K562 (cell line): ENCODE measurements around the gene KIF26B. TPM values are rescaled to one million over a fixed set of nuclear protein-coding genes. Genes with fewer than 3 reads are reported as not detected.

Experiments used
- ATAC-seq: fragments of 200-7000 bp; cut with Tn5 transposase; 3 replicates; pipeline ENCODE4 v1.9.1; 2020; ENCODE audit warnings: moderate library complexity
- BruUV-seq: library from RNA; stranded (reverse); fragments of 400-500 nt; replicated peaks from 2 replicates; lab custom pipeline; 2021; lab: Mats Ljungman, UMichigan
- CTCF ChIA-PET: fragments of 300-600 bp; formaldehyde crosslinking; extraction: SDS; loops from one replicate; lab custom pipeline; 2021; ENCODE audit warnings: low intra/inter-chr PET ratio; lab: Yijun Ruan, JAX
- POLR2A ChIA-PET: fragments of 300-600, 350-650 bp; sonication (Branson Sonifier 250); formaldehyde crosslinking; extraction: SDS; loops from one replicate; lab custom pipeline; 2021; ENCODE audit warnings: antibody characterized with exemption, inconsistent platforms; lab: Yijun Ruan, JAX
- DNase-seq, 4 experiments: peaks; one replicate each; pipeline versions ENCODE4 v3.0.0 to v3.0.0-alpha.2; 2011 to 2018; ENCODE audit warnings: low spot score in 3 of 4, mixed read lengths in 3 of 4; ENCODE audit errors: extremely low read depth in 1 of 4
- FAIRE-seq: peaks from 2 replicates; lab custom pipeline; 2011; peaks lifted over from hg19 to GRCh38; lab: Jason Lieb, UNC
- H2AFZ ChIP-seq: 2 replicates; pipeline ENCODE4 v1.6.0; 2011; ENCODE audit warnings: low read depth, low read length, control low read depth, inconsistent platforms
- H3K27ac ChIP-seq: fragments of 200-600 bp; 3 replicates; pipeline ENCODE4 v1.8.0; 2011; ENCODE audit warnings: low read depth, mild to moderate bottlenecking, control low read depth, inconsistent platforms, low read length, moderate library complexity, mixed read lengths; ENCODE audit errors: extremely low read depth
- H3K27me3 ChIP-seq, 2 experiments: fragments of 300-600 bp in 1 of 2; 2 replicates in 1 of 2; 3 replicates in 1 of 2; pipeline versions ENCODE4 v1.6.0 to v1.8.0; 2011; ENCODE audit warnings: inconsistent platforms in 2 of 2, low read length in 2 of 2, mild to moderate bottlenecking in 1 of 2, mixed read lengths in 1 of 2, moderate library complexity in 1 of 2; ENCODE audit not compliant: control insufficient read depth in 2 of 2, insufficient read depth in 2 of 2
- H3K36me3 ChIP-seq: fragments of 300-600 bp; 3 replicates; pipeline ENCODE4 v1.8.0; 2011; ENCODE audit warnings: mild to moderate bottlenecking, low read length, inconsistent platforms; ENCODE audit not compliant: control insufficient read depth, insufficient read depth
- H3K4me1 ChIP-seq, 2 experiments: fragments of 200-600 bp in 1 of 2; replicated peaks in 1 of 2; 2 replicates in 1 of 2; 3 replicates in 1 of 2; pipeline versions ENCODE4 v1.5.1 to v1.8.0; 2011; ENCODE audit warnings: inconsistent platforms in 2 of 2, low read length in 2 of 2, mild to moderate bottlenecking in 1 of 2, mixed read lengths in 1 of 2, moderate library complexity in 1 of 2; ENCODE audit not compliant: control insufficient read depth in 2 of 2, insufficient read depth in 2 of 2
- H3K4me2 ChIP-seq: 2 replicates; pipeline ENCODE4 v1.6.1; 2011; ENCODE audit warnings: low read length, control low read depth, inconsistent platforms, mixed read lengths; ENCODE audit not compliant: insufficient read depth
- H3K4me3 ChIP-seq: fragments of 200-600 bp; sonication (generic), shearing (Covaris generic); 2 replicates; pipeline ENCODE4 v1.5.1; 2016; ENCODE audit warnings: control low read depth, inconsistent platforms
- H3K79me2 ChIP-seq: fragments of 200-600 bp; 3 replicates; pipeline ENCODE4 v1.8.0; 2011; ENCODE audit warnings: low read length, inconsistent platforms; ENCODE audit not compliant: control insufficient read depth, insufficient read depth
- H3K9ac ChIP-seq, 2 experiments: 2 replicates each; pipeline versions ENCODE4 v1.6.0 to v1.6.1; 2011; ENCODE audit warnings: low read depth in 2 of 2, low read length in 2 of 2, control low read depth in 1 of 2, inconsistent platforms in 1 of 2, mild to moderate bottlenecking in 1 of 2, mixed read lengths in 1 of 2; ENCODE audit not compliant: insufficient read depth in 1 of 2
- H3K9me1 ChIP-seq: one replicate; pipeline ENCODE4 v1.6.0; 2011; ENCODE audit warnings: inconsistent platforms, mild to moderate bottlenecking, low read length, moderate library complexity; ENCODE audit not compliant: control insufficient read depth, insufficient read depth
- H3K9me3 ChIP-seq: replicated peaks from 2 replicates; pipeline ENCODE4 v1.5.1; 2011; ENCODE audit warnings: low read depth, low read length, inconsistent platforms; ENCODE audit not compliant: control insufficient read depth, insufficient read depth
- H4K20me1 ChIP-seq: replicated peaks from 2 replicates; pipeline ENCODE4 v1.6.1; 2011; ENCODE audit warnings: low read length, inconsistent platforms, mixed read lengths; ENCODE audit not compliant: control insufficient read depth, insufficient read depth
- ERF ChIP-seq: fragments of 450-650 bp; formaldehyde crosslinking; IDR thresholded peaks from 2 replicates; pipeline ENCODE4 v1.4.0; 2020; ENCODE audit warnings: mild to moderate bottlenecking, mixed read lengths
- HES1 ChIP-seq: fragments of 450-650 bp; IDR thresholded peaks from 2 replicates; pipeline ENCODE4 v1.6.1; 2016; ENCODE audit warnings: low read depth, mild to moderate bottlenecking, moderate library complexity
- LCOR ChIP-seq: sonication (generic); formaldehyde crosslinking; IDR thresholded peaks from 2 replicates; pipeline ENCODE4 v1.8.0; 2022; ENCODE audit warnings: mild to moderate bottlenecking, missing genetic modification reagents
- NCOA4 ChIP-seq: fragments of 450-650 bp; IDR thresholded peaks from 2 replicates; pipeline ENCODE4 v1.6.1; 2018; ENCODE audit warnings: mild to moderate bottlenecking; ENCODE audit not compliant: partially characterized antibody
- POLR2H ChIP-seq: IDR thresholded peaks from 2 replicates; pipeline ENCODE4 v1.6.1; 2016; ENCODE audit warnings: missing genetic modification characterization, low read depth, mild to moderate bottlenecking, control low read depth, missing compliant biosample characterization, moderate library complexity
- SP2 ChIP-seq: IDR thresholded peaks from 2 replicates; pipeline ENCODE4 v1.6.1; 2011; ENCODE audit warnings: mild to moderate bottlenecking, low read depth, low read length, moderate library complexity; ENCODE audit not compliant: poor library complexity, severe bottlenecking; ENCODE audit errors: extremely low read depth
- SRSF9 ChIP-seq: fragments of 200-400 bp; formaldehyde crosslinking; IDR thresholded peaks from 2 replicates; pipeline ENCODE4 v1.6.1; 2017; ENCODE audit warnings: low read depth, low read length, borderline replicate concordance
- TAL1 ChIP-seq: fragments of 450-650 bp; IDR thresholded peaks from 2 replicates; pipeline ENCODE4 v1.6.1; 2016; ENCODE audit warnings: mild to moderate bottlenecking
- THRAP3 ChIP-seq: fragments of 450-650 bp; IDR thresholded peaks from 2 replicates; pipeline ENCODE4 v1.6.1; 2016; ENCODE audit warnings: mild to moderate bottlenecking, inconsistent platforms, borderline replicate concordance
- ZKSCAN3 ChIP-seq: fragments of 250-450 bp; sonication (Bioruptor Pico); IDR thresholded peaks from 2 replicates; pipeline ENCODE4 v1.4.0; 2020
- ZNF282 ChIP-seq: sonication (generic); formaldehyde crosslinking; IDR thresholded peaks from 2 replicates; pipeline ENCODE4 v1.8.1; 2023; ENCODE audit warnings: missing genetic modification reagents
- ZNF766 ChIP-seq: fragments of 200-800 bp; sonication (Bioruptor generic); conservative IDR thresholded peaks from 2 replicates; pipeline ENCODE4 v1.6.1; 2016; ENCODE audit warnings: missing genetic modification characterization, missing compliant biosample characterization
- WGBS: fragments of 100-300 bp; shearing (Covaris generic); methylation state at CpG from one replicate; pipeline ENCODE4 v1.1.6; 2016; ENCODE audit warnings: low coverage, mixed read lengths; ENCODE audit not compliant: insufficient coverage; ENCODE audit errors: missing lambda C conversion rate; 5-methylcytosine and 5-hydroxymethylcytosine counted together
- in situ Hi-C: fragments of 300-500 bp; cut with MboI; formaldehyde crosslinking; loops from 4 replicates; pipeline ENCODE4 v1.15.0; 2018; ENCODE audit warnings: inconsistent platforms, mixed read lengths
- intact Hi-C: fragments of 100-400 bp; cut with micrococcal nuclease; formaldehyde crosslinking; loops from 2 replicates; pipeline ENCODE4 v1.14.2; 2022
- polyA plus RNA-seq, 8 experiments: library from polyadenylated mRNA; depleted of rRNA in 4 of 8; stranded (reverse) in 5 of 8; unstranded in 3 of 8; fragments of >200 nt; fragmentation: Nextera tagmentation in 2 of 8; fragmentation: Illumina TruSeq in 1 of 8; extraction: Ambion mirVana in 2 of 8; extraction: Trizol in 1 of 8; gene quantifications; 2 replicates each; pipeline versions ENCODE4 v1.2.1 to v1.2.3, GENCODE V29; 2011 to 2014; ENCODE audit warnings: inconsistent platforms in 1 of 8, missing spikeins in 1 of 8
- total RNA-seq, 7 experiments: library from RNA; depleted of rRNA in 6 of 7; stranded (reverse); fragments of >200 nt in 6 of 7; fragmentation: Illumina TruSeq in 2 of 7; extraction: Trizol in 2 of 7; gene quantifications; 2 replicates each; pipeline versions ENCODE4 v1.2.1 to v1.2.3, GENCODE V29; 2011 to 2021; ENCODE audit warnings: low replicate concordance in 1 of 7
- TF ChIP-seq, protein P1 (sequence below): fragments of 250-450 bp; sonication (Bioruptor Pico); IDR thresholded peaks from 2 replicates; pipeline ENCODE4 v1.5.0; 2021; ENCODE audit warnings: mild to moderate bottlenecking, moderate library complexity
- TF ChIP-seq, protein P2 (sequence below): fragments of 450-650 bp; IDR thresholded peaks from 2 replicates; pipeline ENCODE4 v1.6.1; 2016; ENCODE audit warnings: missing biosample characterization, missing genetic modification characterization

KIF26B gene
- total and polyA plus RNA-seq, 9 of the 15 experiments (the other 6 are each of a cell fraction or from before 2014, with no cell fraction given): 0.02 to 0.08 (median 0.03) TPM; not detected in 6

DNA sequence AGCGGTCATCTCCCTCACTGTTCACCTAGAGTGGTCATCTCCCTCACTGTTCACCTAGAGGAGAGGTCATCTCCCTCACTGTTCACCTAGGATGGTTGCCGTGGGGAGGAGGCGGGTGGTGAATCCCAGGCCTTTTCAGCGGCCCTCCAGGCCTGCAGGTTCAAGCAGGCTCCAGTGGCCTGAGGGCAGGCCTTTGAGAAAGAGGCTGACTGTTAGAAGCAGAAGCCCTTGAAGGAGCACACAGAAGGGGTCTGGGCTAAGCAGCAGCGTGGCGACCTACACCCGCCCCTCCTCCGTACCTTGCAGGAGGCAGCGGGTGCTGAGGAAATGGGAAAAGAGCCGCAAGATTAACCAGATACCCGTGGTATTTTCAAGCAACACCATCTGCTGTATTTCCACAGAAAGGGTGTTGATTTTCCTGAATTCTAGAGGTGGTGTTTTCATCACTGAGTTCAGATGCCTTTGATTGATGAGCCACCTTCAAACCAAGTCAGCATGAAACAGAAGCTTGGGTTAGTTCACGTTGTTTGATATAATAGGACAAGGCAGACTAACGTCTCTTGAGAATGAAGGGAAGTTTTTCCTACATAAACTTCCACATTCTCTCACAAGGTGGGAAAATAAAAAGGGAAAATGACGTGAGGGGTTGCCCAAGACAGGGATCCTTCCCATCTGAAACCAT, 289.5 kb downstream of the KIF26B start:
- intact Hi-C loops (no loop called here), in situ Hi-C loops (no loop called here)
- no peak for DNase-seq
- no peaks in the 10 kb centered on the region for H3K4me1 ChIP-seq
- no TSS peak for BruUV-seq
- POLR2A ChIA-PET: no interaction called here
- CTCF ChIA-PET: no interaction called here
- H4K20me1 ChIP-seq: no peaks in the 10 kb centered on the region
- no peaks in the 10 kb centered on the region for H3K36me3 ChIP-seq
- no peak overlapping the region for H2AFZ ChIP-seq
- H3K9me3 ChIP-seq: no peaks in the 10 kb centered on the region
- no peak for TF ChIP-seq ZNF282
- TF ChIP-seq ZKSCAN3: no peak
- TF ChIP-seq ERF (CRISPR knock-in tag): no peak
- TF ChIP-seq ZNF766 (CRISPR knock-in tag): no peak
- TF ChIP-seq THRAP3: no peak
- no peak for TF ChIP-seq POLR2H (tag)
- TF ChIP-seq SRSF9: no peak
- TF ChIP-seq SP2: no peak
- TF ChIP-seq NCOA4: no peak
- TF ChIP-seq HES1: no peak
- TF ChIP-seq, protein P1, sequence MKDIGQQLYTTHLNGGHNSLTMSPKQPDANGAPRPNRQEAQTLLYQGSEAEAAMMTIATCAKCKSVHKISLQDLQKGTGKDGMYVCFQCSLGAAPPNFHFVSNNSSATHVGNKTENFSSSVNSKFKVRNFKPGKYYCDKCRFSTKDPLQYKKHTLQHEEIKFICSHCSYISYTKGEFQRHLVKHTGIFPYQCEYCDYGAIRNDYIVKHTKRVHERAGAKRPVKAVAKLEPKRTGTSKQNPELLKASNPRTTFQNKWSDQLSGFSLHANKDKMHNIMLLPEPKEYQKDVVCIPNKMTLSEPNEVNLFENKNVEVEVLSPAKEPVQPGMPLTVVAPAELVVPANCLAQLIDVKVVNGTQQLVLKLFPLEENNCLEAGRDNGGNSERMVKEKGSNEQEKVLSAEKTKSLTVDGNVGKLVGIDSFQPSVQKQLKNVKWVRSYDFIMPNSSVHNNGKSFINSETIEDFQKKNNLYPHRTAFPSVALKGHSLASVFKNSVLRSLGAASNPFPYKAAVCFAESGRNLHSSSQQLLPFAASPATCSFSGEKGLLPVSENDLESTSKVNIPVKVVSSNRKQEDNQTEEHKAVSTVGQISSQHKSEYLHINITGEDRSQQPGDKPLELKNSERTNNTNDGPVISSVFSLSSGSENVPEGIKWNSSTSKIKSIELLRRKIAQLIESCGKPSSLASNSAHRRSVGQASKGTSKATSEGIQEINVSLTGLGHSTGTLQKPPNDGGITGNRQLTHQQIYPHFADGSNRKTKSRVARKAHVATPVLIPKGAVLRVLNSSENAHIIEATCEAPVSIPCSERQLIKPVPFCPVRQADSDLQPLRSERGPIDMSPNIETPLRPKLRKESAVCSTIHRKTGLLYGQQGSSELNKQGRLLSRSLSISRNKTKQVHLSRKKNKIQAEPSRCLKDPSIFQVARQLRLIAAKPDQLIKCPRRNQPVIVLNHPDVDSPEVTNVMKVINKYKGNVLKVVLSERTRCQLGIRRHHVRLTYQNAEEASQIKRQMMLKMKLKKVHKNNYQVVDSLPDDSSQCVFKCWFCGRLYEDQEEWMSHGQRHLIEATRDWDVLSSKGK: no peak
- TF ChIP-seq, protein P2, sequence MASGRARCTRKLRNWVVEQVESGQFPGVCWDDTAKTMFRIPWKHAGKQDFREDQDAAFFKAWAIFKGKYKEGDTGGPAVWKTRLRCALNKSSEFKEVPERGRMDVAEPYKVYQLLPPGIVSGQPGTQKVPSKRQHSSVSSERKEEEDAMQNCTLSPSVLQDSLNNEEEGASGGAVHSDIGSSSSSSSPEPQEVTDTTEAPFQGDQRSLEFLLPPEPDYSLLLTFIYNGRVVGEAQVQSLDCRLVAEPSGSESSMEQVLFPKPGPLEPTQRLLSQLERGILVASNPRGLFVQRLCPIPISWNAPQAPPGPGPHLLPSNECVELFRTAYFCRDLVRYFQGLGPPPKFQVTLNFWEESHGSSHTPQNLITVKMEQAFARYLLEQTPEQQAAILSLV (tag): no peak
- no peak for TF ChIP-seq LCOR (CRISPR knock-in tag)
- TF ChIP-seq TAL1: no peak
- H3K79me2 ChIP-seq: no peaks in the 10 kb centered on the region
- no peak overlapping the region for H3K27ac ChIP-seq
- no peaks in the 10 kb centered on the region for H3K9me1 ChIP-seq
- under 1% methylated on average over 14 of the region's 14 CpGs for WGBS
- ATAC-seq: no peak
- H3K4me2 ChIP-seq: no peak overlapping the region
- H3K27me3 ChIP-seq: peaks cover 45 to 74% of the 10 kb centered on the region in 2 experiments
- no peak overlapping the region for H3K4me3 ChIP-seq
- FAIRE-seq: no peak
- 0 out of 4 replicates have a peak overlapping the region, but pooled peaks of 1 of the 2 experiments have one; percentile 14 for H3K9ac ChIP-seq
